GM18517 (cell line): ENCODE measurements around the gene FBXW11.
"Not testable (repeated sequence)": the region's sequence is repeated elsewhere in the genome, so short reads cannot be mapped to it uniquely, and the experiment has no call there.

Source experiments
- ATAC-seq: cut with Tn5 transposase; IDR thresholded peaks from one replicate; pipeline ENCODE4 v1.9.1; 2021; ENCODE audit warnings: mild to moderate bottlenecking, moderate library complexity; ENCODE audit not compliant: unreplicated experiment

FBXW11 gene

DNA sequence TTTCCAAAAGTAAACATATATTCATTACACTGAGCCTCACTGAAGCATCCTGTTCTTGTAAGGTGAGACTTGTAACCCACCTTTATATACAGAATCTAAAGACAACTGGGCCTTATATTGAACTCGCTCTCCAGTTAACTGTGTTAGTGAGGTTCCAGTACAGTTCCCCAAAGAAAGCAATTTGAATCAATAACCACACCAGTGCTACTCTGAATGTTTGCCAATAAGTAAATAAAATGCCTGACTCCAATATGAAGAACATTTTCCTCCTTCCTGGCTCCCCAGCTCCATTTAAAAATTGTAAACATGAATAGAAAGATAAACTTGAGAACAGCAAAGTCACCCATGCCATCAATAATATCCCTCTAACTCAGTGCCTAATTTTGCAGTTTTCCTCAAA lies 50.1 kb downstream of the FBXW11 start:
- no peak for ATAC-seq

GRCh38 chr5:171955761-171956160 lies 50.7 kb downstream of the FBXW11 start:
- ATAC-seq, result no peak

DNA sequence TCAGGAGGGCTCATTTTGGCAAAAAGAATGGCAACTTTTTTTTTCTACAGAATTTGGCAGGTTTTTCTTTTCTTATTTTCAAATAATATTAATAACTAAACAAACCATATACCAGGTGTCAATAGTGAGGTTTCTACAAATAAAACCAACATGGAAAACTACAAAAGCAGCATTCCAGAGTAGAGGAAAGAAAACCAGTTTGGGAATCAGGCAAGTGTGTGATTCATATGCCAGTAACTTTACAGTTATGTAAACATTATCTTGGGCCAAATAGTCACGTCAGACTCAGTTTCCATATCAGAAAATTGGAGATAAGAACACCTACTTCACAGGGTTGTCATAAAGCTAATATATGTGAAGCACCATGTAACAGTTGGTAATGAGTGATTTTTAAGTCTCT lies 51.7 kb downstream of the FBXW11 start:
- ATAC-seq, result no peak

DNA sequence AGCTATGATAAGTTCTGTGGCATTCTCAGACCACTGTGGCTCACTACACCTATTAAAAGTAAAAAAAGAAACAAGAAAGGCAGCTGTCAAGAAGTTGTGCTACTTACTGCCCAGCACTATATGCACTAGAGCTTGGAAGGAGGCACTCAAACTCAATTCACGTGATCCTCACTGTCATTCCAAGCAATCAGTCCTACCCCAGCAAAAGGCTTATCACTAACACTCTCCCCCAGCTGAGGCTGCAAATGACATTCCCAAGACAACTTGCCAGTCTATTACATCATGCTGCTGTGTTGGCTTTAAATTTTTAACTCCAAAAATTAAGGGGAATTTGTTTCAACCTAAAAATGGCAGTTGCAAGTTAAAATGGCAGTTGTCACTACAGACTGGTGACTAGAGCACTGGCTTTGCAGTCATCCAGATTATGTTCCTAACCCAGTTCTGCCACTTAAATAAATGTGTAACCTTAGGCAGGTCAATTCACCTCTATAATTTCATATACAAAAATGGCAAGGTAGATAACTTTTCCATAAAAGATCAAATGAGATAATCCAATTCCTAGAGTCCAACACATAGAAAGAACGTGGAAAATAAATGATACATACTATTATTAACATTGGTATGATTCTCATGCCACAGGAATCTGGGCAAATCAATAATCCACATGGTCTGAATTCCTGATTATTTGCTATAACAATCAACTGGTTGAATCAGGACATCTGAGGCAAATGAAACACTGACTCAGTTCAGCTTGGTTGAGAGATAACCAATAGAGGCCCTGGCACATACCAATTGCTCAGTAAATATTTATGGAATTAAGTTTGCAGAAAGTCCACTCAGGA lies 52.4 kb downstream of the FBXW11 start:
- ATAC-seq, result no peak

- ATAC-seq, result no peak
Measured at GRCh38 chr5:171952021-171952420, 54.4 kb downstream of the FBXW11 start.

DNA sequence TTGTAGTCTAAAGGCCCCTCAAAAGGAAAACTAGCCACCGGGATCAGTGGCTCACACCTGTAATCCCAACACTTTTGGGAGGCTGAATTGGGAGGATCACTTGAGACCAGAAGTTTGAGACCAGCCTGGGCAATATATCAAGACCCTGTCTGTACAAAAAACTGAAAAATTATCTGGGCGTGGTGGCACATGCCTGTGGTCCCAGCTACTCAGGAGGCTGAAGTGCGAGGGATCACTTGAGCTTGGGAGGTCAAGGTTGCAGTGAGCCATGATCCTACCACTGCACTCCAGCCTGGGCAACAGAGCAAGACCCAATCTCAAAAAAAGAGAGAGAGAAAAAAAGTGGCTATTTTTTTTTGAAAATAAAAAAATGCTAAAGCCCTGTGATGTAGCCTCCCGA lies 55.2 kb downstream of the FBXW11 start:
- ATAC-seq, result no peak

DNA sequence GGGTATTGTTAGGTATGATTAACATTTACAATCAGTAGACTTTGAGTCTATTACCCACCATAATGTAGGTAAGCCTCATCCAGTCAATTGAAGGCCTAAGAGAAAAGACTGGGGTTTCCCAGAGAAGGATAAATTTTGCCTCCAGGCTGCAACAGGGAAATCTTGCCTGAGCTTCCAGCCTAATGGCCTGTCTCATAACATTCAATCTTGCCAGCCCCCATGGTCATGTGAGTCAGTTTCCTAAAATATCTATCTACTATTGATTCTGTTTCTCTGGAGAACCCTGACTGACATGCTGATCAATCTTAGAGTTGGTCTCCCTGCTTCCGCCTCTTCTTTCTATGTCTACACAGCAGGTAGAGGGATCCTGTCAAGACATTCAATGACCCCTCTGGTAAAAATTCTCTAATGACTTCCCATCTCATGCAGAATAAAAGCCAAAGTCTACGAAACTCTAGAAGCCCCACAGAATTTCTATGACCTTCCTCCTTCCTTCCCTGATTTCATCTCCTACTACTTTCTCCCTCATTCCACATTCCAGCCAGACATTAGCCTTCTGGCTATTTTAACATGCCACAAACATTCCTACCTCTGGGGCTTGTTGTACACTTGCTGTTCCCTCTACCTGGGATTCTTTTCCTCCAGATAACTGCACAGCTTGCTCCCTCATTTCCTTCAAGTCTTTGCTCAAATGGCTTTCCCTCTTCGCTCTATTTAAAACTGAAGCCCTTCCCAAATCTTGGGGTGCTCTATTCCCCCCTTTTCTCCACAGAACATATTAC lies 60.2 kb downstream of the FBXW11 start:
- ATAC-seq, result no peak

GRCh38 chr5:171945476-171945875 lies 61.0 kb downstream of the FBXW11 start:
- ATAC-seq, result no peak

DNA sequence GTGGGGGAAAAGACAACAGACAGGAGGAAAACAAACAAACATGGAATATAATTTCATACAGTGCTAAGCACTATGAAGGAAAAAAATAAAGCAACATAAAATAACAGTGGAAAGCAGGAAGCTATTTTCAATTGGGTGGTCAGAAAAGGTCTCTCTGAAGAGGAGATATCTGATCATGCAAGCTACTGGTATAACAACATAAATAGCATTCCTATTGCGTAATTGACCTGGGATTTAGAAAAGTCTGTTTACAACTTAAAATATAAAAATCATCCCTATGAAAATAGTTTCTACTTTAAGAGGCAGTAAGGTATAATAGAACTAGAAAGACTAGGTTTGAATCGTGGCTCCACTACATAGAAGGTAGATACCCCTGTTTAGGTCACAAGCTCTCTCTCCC lies 61.4 kb downstream of the FBXW11 start:
- ATAC-seq, result no peak

- ATAC-seq, result not testable (repeated sequence)
Measured at GRCh38 chr5:171942112-171942516, 64.3 kb downstream of the FBXW11 start.

GRCh38 chr5:171941675-171942074 lies 64.8 kb downstream of the FBXW11 start:
- not testable (repeated sequence) for ATAC-seq

- not testable (repeated sequence) for ATAC-seq
Measured at GRCh38 chr5:171941275-171941674, 65.2 kb downstream of the FBXW11 start.

GRCh38 chr5:171939951-171940350 lies 66.5 kb downstream of the FBXW11 start:
- ATAC-seq, result no peak

- ATAC-seq, result no peak
Measured at GRCh38 chr5:171938358-171938757, 68.1 kb downstream of the FBXW11 start.

GRCh38 chr5:171937351-171937750 lies 69.1 kb downstream of the FBXW11 start:
- ATAC-seq, result no peak

DNA sequence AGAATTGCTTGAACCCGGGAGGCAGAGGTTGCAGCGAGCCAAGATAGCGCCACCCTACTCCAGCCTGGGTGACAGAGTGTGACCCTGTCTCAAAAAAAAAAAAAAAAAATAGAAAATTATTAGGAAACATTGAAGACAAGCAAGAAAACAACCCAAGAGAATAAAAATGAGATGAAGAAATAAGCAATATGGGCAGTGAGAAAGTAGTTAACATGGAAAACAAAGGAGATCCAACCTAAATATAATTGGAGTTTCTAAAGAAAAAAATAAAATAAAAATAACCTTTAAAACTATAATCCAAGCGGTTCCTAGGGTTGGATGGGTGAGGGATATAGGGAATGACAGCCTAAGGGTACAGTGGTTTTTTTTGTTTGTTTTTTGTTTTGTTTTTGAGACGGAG lies 71.9 kb downstream of the FBXW11 start:
- no peak for ATAC-seq

DNA sequence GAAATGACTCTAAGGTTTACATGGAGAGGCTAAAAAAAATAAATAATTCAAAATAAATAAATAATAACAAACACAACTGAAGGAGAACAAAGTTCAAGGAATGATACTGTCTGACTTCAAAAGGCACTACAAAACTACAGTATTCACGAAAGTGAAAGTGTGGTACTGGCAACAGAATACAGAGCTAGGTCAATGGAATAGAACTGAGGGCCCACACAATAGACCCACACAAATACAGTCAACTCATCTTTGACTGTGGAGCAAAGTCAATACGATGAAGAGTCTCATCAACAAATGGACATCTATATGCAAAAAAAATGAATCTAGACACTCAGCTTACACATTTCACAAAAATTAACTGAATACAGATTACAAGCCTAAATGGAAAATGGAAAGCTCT lies 75.3 kb downstream of the FBXW11 start:
- no peak for ATAC-seq

- ATAC-seq, result no peak
Measured at GRCh38 chr5:171927345-171927941, 79.0 kb downstream of the FBXW11 start.

- no peak for ATAC-seq
Measured at GRCh38 chr5:171926311-171926710, 80.1 kb downstream of the FBXW11 start.

DNA sequence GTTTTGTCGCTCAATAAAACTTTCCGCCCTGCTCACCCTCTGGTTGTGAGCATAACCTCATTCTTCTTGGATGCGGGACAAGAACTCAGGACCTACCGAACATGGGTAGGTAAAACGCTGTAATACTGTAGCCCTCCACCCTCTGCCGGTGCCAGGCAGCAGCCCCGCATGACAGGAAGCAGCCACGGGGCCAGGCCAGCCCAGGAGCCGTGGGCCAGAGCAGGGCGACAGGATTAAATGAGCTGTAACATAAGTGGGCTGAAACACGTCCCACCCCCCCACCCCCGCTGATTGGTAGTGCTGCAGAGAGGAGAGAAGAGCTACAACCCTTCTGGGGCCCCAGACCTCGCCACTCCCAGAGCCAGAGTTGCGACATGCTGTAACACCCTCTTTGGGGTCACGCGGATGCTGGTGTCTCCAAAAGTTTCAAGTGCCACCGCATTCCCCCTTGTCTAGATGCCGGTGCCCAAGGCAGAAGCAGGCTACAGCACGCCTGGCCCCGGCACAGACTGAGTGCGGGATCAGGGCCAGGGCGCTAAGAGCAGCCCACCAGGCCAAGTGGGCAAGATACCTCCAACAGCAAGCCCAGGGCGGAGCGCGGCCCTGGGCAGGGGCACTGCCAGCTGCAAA lies 81.8 kb downstream of the FBXW11 start:
- ATAC-seq, result no peak

DNA sequence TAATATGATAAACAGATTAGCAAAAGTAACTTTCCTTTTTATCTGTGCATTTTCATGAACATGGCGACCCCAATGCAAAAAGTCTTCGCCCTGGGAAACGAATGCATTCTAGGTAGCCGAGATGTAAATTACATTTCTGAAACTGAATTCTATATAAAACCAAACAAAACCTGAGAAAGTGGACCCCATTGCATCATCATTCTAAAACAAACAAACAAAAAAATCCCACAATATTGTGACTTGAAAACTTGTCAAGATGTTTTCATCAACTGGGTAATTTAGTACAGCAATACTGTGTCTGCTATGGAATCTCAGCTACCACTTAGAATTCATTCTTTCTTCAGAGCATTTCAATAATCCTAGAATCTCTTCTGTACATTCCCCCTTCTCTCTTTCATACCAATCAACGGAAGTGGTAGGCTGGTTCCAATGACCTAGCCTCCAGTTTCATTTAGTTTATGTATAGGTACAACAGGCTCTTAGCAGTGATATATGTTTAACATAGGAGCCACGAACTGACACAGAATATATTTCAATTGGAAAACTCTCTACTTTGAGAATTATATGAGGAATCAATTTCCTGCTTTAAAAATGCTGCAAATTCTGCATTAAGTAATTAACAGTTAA lies 85.6 kb downstream of the FBXW11 start:
- ATAC-seq, result no peak
